HG03378 (cell line): ENCODE measurements around the gene FLT3.
"Not testable (repeated sequence)": the region's sequence is repeated elsewhere in the genome, so short reads cannot be mapped to it uniquely, and the experiment has no call there.

Experiments
- ATAC-seq: cut with Tn5 transposase; IDR thresholded peaks from one replicate; pipeline ENCODE4 v1.9.1; 2021; ENCODE audit warnings: mild to moderate bottlenecking, moderate library complexity; ENCODE audit not compliant: unreplicated experiment

FLT3 gene

GRCh38 chr13:28005016-28005415 lies 95.4 kb downstream of the FLT3 start:
- not testable (repeated sequence) for ATAC-seq

GRCh38 chr13:28002886-28003698 lies 97.3 kb downstream of the FLT3 start:
- no peak for ATAC-seq

- no peak for ATAC-seq
These were observed 98.4 kb downstream of the FLT3 start for GRCh38 chr13:28001837-28002473.

GRCh38 chr13:28001049-28001448 lies 99.3 kb downstream of the FLT3 start:
- ATAC-seq: no peak

- ATAC-seq: no peak
These were observed 99.8 kb downstream of the FLT3 start for GRCh38 chr13:28000567-28000966.

- no peak for ATAC-seq
These were observed 102.4 kb downstream of the FLT3 start for GRCh38 chr13:27997904-27998522.

- ATAC-seq: no peak
These were observed 108.5 kb downstream of the FLT3 start for GRCh38 chr13:27991881-27992280.

- ATAC-seq: no peak
These were observed 111.9 kb downstream of the FLT3 start, which contains the start of gene URAD for GRCh38 chr13:27988520-27988919. TSS of gene URAD (minus strand) at chr13:27988693. CDS start at chr13:27988637, 56 bp downstream.

GRCh38 chr13:27985600-27985999 lies 114.8 kb downstream of the FLT3 start:
- no peak for ATAC-seq

- ATAC-seq: no peak
These were observed 118.0 kb downstream of the FLT3 start for GRCh38 chr13:27982361-27982760.

GRCh38 chr13:27981006-27981708 lies 119.2 kb downstream of the FLT3 start:
- no peak for ATAC-seq

- ATAC-seq: no peak
These were observed 119.9 kb downstream of the FLT3 start for GRCh38 chr13:27980280-27980998.

GRCh38 chr13:27979765-27980279 lies 120.6 kb downstream of the FLT3 start:
- ATAC-seq: no peak

GRCh38 chr13:27979001-27979643 lies 121.3 kb downstream of the FLT3 start:
- ATAC-seq: no peak

- ATAC-seq: no peak
These were observed 121.9 kb downstream of the FLT3 start for GRCh38 chr13:27978301-27978968.

GRCh38 chr13:27977476-27978300 lies 122.7 kb downstream of the FLT3 start:
- no peak for ATAC-seq

- no peak for ATAC-seq
These were observed 123.8 kb downstream of the FLT3 start for GRCh38 chr13:27976362-27977091.
